Lung (tissue), 12 donors: Measurements from ENCODE around the gene FILIP1. TPM values are rescaled to one million over a fixed set of nuclear protein-coding genes. Genes with fewer than 3 reads are reported as not detected.

Experiments used
- ATAC-seq: fragments of 200-7000 bp; cut with Tn5 transposase; one replicate; pipeline ENCODE4 v1.9.1; 2020; ENCODE audit warnings: moderate number of reproducible peaks; ENCODE audit not compliant: insufficient read depth, low FRiP score
- DNase-seq, 3 donors: peaks; one replicate each; pipeline ENCODE4 v3.0.0-alpha.2; 2013 to 2017
- H3K27ac ChIP-seq, 2 donors: one replicate each; pipeline ENCODE4 v1.5.1; 2013; ENCODE audit warnings: mild to moderate bottlenecking in 2 of 2, moderate library complexity in 2 of 2, control low read depth in 1 of 2, inconsistent platforms in 1 of 2, low read depth in 1 of 2, low read length in 1 of 2
- H3K27me3 ChIP-seq, 3 donors: one replicate each; pipeline ENCODE4 v1.5.1; 2013; ENCODE audit warnings: low read length in 2 of 3; ENCODE audit not compliant: control insufficient read depth in 3 of 3, insufficient read depth in 3 of 3
- H3K36me3 ChIP-seq, 4 donors: one replicate each; pipeline ENCODE4 v1.5.1; 2013; ENCODE audit warnings: low read length in 4 of 4, mild to moderate bottlenecking in 1 of 4, moderate library complexity in 1 of 4; ENCODE audit not compliant: control insufficient read depth in 4 of 4, insufficient read depth in 4 of 4
- H3K4me1 ChIP-seq, 5 donors: one replicate each; pipeline ENCODE4 v1.5.1; 2013; ENCODE audit warnings: low read length in 5 of 5, mild to moderate bottlenecking in 2 of 5, moderate library complexity in 1 of 5; ENCODE audit not compliant: control insufficient read depth in 5 of 5, insufficient read depth in 5 of 5
- H3K4me3 ChIP-seq: one replicate; pipeline ENCODE4 v1.5.1; 2013; ENCODE audit warnings: mild to moderate bottlenecking, control low read depth, moderate library complexity
- H3K9ac ChIP-seq, 2 donors: one replicate each; pipeline ENCODE4 v1.5.1; 2013; ENCODE audit warnings: low read length in 2 of 2, control low read depth in 1 of 2; ENCODE audit not compliant: insufficient read depth in 1 of 2
- H3K9me3 ChIP-seq, 4 donors: one replicate each; pipeline ENCODE4 v1.5.1; 2013; ENCODE audit warnings: low read length in 3 of 4, mild to moderate bottlenecking in 1 of 4, moderate library complexity in 1 of 4; ENCODE audit not compliant: control insufficient read depth in 4 of 4, insufficient read depth in 3 of 4
- WGBS, 2 donors: extraction: QIAGEN DNeasy Blood & Tissue Kit; methylation state at CpG; one replicate each; pipeline ENCODE4 v1.1.7; 2013; 5-methylcytosine and 5-hydroxymethylcytosine counted together
- polyA plus RNA-seq, 2 donors: library from polyadenylated mRNA; stranded (reverse); fragments of 200-250 nt; gene quantifications; one replicate each; pipeline ENCODE4 v1.2.1, GENCODE V29; 2013
- total RNA-seq, 2 donors: library from RNA; depleted of rRNA in 1 of 2; stranded (reverse); fragments of >200 nt in 1 of 2; gene quantifications; one replicate each; pipeline ENCODE4 v1.2.1, GENCODE V29; 2014 to 2021
- TF ChIP-seq, protein P1 (sequence below): IDR thresholded peaks from 2 replicates; pipeline ENCODE4 v1.5.1; 2012; ENCODE audit warnings: mild to moderate bottlenecking; ENCODE audit errors: control extremely low read depth, extremely low read depth
- donor health status: control.
- donor health status: control.
- donor health status: Bipolar disorder and iron deficiency.
- donor health status: healthy.
- donor health status: DM: yes; HTN: yes; CAD: no.

The FILIP1 gene
- total and polyA plus RNA-seq, 4 donors = 5.6 to 24.1 (median 11.1) TPM

DNA sequence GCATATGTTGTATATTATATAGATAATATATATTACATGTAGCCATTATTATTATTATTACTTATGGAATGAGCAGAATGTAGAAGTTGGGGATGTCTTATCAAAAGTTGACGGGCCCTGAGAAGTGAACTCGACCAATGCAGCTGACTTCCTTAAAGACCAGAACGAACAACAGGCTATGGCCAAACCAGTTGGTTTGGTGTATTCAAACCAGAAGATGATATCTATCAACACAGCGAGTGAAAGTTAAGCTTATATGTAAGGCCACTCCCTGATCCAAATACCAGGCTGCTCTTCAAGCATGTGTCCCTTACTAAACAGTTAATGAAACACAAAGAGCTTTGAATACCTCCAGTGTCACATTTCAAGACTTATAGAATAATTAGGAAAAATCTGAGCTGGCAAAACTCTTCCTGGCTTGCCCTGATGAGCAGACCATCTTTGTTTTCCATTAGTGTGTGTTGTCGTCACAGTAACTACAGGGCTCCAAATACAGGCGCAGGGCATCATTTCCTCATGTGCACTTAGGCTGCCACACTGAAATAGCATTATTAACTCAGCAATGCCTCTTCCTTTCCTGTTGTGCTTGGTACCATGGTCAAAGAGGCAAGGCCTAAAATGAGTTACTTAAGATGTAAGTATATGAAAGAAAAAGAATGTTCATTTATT, 6.6 kb downstream of the FILIP1 start:
- Histone ChIP-seq H3K27me3 (no peaks in the 10 kb centered on the region), H3K4me1 (peaks cover 3 to 57% (median 23%) of the 10 kb centered on the region in 5 donors), H3K9ac (peak overlapping the region in 1 of 2 donors; percentile 11), H3K4me3 (no peak overlapping the region), H3K27ac (peak overlapping the region; percentile 39 to 43), H3K9me3 (no peaks in the 10 kb centered on the region), H3K36me3 (peaks cover 0 to 4% (median 1%) of the 10 kb centered on the region in 4 donors)
- TF ChIP-seq, protein P1, sequence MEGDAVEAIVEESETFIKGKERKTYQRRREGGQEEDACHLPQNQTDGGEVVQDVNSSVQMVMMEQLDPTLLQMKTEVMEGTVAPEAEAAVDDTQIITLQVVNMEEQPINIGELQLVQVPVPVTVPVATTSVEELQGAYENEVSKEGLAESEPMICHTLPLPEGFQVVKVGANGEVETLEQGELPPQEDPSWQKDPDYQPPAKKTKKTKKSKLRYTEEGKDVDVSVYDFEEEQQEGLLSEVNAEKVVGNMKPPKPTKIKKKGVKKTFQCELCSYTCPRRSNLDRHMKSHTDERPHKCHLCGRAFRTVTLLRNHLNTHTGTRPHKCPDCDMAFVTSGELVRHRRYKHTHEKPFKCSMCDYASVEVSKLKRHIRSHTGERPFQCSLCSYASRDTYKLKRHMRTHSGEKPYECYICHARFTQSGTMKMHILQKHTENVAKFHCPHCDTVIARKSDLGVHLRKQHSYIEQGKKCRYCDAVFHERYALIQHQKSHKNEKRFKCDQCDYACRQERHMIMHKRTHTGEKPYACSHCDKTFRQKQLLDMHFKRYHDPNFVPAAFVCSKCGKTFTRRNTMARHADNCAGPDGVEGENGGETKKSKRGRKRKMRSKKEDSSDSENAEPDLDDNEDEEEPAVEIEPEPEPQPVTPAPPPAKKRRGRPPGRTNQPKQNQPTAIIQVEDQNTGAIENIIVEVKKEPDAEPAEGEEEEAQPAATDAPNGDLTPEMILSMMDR = no peak
- DNase-seq (peak in 1 of 3 donors; percentile 48), ATAC-seq (no peak)
- 79 to 92% methylated on average over 6 of the region's 6 CpGs for WGBS, 2 donors

DNA sequence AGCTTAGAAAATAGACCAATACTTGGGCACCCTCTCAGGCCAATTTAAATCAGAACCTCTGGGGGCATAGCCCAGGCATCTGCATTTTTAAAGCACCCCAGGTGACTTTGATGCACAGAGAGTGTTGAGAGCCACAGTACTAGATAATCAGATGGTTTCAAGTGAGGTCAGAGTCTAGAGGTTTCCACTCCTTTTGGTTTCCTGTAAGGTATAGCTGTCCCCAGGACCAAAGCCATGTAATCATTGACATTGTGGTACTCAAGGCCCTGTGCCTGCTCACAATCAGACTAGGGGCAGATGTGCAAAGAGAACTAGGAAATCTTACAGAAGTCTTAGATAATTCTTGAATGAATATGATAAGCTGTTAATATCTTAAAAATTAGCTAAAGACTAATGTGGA, 9.1 kb downstream of the FILIP1 start:
- H3K4me1 ChIP-seq = peaks cover 4 to 52% (median 33%) of the 10 kb centered on the region in 5 donors
- no peak overlapping the region for H3K27ac ChIP-seq
- ATAC-seq (no peak), DNase-seq (no peak)
- TF ChIP-seq, protein P1 = no peak
- H3K27me3 ChIP-seq = no peaks in the 10 kb centered on the region
- peaks cover 0 to 4% (median 1%) of the 10 kb centered on the region in 4 donors for H3K36me3 ChIP-seq
- no peak overlapping the region for H3K4me3 ChIP-seq
- H3K9me3 ChIP-seq = no peaks in the 10 kb centered on the region
- no peak overlapping the region for H3K9ac ChIP-seq

DNA sequence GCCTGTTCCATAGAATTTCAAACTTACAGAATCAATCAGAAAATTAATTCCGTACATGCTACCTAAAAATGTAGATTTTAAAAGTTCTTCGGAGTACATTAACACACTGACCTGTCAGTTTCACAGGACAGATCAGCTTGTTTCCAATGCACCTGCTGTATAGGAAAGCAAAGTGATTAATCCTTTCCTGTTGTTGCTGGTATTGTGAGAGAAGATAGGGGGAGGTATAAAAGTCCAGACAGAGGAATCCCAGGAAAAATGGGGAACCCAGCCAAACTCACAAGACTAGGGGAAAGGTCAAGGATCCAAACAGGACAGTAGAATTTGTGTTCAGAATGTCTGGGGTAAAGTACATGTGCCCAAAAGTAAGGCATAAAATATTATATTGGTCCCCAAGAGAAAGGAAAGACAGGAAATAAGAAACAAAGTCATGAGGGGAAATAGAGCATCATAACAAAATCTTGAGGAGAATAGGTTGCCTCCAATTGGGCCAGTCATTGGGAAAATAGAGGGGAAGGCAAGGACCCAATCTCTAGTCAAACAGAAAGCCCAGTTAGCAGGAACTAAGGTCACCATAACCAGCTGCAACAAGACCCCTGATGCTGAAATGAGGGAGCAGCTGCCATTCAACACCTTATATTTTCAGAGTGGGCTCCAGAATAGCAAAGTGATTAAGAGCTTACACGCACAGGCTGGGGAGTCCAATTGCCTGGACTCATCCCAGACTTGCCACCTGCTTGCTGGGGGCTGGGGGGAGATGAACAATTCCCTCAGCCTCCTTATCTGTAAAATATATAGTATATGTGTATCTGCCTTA, 10.3 kb downstream of the FILIP1 start:
- peaks cover 0 to 4% (median 1%) of the 10 kb centered on the region in 4 donors for H3K36me3 ChIP-seq
- DNase-seq (no peak), ATAC-seq (no peak)
- WGBS, 2 donors = 71 to 82% methylated on average over 3 of the region's 3 CpGs
- H3K27ac ChIP-seq = peak overlapping the region in 1 of 2 donors; percentile 14
- peaks cover 4 to 40% (median 31%) of the 10 kb centered on the region in 5 donors for H3K4me1 ChIP-seq
- no peak overlapping the region for H3K4me3 ChIP-seq
- H3K9ac ChIP-seq = no peak overlapping the region
- TF ChIP-seq, protein P1 = no peak
- H3K27me3 ChIP-seq = no peaks in the 10 kb centered on the region
- no peaks in the 10 kb centered on the region for H3K9me3 ChIP-seq
